ENCODE data around the gene IPO8.

DNA sequence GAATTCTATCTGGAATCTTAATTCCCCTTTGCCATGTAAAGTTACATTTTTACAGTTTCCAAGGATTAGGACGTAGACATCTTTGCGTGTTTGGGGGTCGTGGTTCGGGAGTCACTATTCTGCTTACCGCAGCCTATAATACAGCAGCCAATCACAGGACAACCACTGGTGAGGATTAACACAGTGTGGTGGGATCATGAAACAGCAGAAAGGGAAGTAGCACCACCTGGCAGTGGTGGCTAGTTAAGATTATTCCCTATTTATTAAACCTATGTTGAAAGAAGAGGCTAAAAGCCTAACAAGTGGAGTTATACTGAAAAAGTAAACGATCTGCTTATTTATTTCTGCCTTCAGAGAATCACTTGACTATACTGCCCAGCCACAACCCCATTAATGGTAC, 71.7 kb downstream of the IPO8 start:
- TF ChIP-seq, protein P1, sequence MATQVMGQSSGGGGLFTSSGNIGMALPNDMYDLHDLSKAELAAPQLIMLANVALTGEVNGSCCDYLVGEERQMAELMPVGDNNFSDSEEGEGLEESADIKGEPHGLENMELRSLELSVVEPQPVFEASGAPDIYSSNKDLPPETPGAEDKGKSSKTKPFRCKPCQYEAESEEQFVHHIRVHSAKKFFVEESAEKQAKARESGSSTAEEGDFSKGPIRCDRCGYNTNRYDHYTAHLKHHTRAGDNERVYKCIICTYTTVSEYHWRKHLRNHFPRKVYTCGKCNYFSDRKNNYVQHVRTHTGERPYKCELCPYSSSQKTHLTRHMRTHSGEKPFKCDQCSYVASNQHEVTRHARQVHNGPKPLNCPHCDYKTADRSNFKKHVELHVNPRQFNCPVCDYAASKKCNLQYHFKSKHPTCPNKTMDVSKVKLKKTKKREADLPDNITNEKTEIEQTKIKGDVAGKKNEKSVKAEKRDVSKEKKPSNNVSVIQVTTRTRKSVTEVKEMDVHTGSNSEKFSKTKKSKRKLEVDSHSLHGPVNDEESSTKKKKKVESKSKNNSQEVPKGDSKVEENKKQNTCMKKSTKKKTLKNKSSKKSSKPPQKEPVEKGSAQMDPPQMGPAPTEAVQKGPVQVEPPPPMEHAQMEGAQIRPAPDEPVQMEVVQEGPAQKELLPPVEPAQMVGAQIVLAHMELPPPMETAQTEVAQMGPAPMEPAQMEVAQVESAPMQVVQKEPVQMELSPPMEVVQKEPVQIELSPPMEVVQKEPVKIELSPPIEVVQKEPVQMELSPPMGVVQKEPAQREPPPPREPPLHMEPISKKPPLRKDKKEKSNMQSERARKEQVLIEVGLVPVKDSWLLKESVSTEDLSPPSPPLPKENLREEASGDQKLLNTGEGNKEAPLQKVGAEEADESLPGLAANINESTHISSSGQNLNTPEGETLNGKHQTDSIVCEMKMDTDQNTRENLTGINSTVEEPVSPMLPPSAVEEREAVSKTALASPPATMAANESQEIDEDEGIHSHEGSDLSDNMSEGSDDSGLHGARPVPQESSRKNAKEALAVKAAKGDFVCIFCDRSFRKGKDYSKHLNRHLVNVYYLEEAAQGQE (IDR thresholded peaks at IDR 0.05; ENCODE audit: low read depth): no peak
- TF ChIP-seq, protein P2, sequence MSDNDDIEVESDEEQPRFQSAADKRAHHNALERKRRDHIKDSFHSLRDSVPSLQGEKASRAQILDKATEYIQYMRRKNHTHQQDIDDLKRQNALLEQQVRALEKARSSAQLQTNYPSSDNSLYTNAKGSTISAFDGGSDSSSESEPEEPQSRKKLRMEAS (IDR thresholded peaks at IDR 0.05): no peak
- TF ChIP-seq TEAD4 (IDR thresholded peaks at IDR 0.05) (no peak), EP300 (IDR thresholded peaks at IDR 0.05; ENCODE audit: borderline replicate concordance) (no peak), TAF1 (IDR thresholded peaks at IDR 0.05; ENCODE audit: low read depth) (no peak), YY1 (IDR thresholded peaks at IDR 0.05; ENCODE audit: low read depth) (no peak), NFIC (IDR thresholded peaks at IDR 0.05) (no peak), CEBPB (IDR thresholded peaks at IDR 0.05) (no peak), EGR1 (IDR thresholded peaks at IDR 0.05) (no peak)
- TF ChIP-seq, protein P3, sequence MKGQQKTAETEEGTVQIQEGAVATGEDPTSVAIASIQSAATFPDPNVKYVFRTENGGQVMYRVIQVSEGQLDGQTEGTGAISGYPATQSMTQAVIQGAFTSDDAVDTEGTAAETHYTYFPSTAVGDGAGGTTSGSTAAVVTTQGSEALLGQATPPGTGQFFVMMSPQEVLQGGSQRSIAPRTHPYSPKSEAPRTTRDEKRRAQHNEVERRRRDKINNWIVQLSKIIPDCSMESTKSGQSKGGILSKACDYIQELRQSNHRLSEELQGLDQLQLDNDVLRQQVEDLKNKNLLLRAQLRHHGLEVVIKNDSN (IDR thresholded peaks at IDR 0.05): no peak
